ENCODE measurements around the gene COPS9.
A peak's percentile ranks its signal among the peaks of the same experiment; 100 is the strongest.

Gene COPS9

GRCh38 chr2:240147911-240148587 lies 11.9 kb upstream of the COPS9 start:
- no peak for DNase-seq (ENCODE audit: low read depth in 2 of 2)

GRCh38 chr2:240147382-240147781 lies 11.3 kb upstream of the COPS9 start:
- no peak for DNase-seq (ENCODE audit: low read depth in 2 of 2)

- DNase-seq (ENCODE audit: low read depth in 2 of 2), result no peak
Measured at GRCh38 chr2:240146627-240147278, 10.6 kb upstream of the COPS9 start.

- no peak for DNase-seq (ENCODE audit: low read depth in 2 of 2)
Measured at GRCh38 chr2:240146141-240146561, 10.0 kb upstream of the COPS9 start.

GRCh38 chr2:240145461-240145860 lies 9.4 kb upstream of the COPS9 start:
- no peak for DNase-seq (ENCODE audit: low read depth in 2 of 2)

- no peak for DNase-seq (ENCODE audit: low read depth in 2 of 2)
Measured at GRCh38 chr2:240144649-240145261, 8.7 kb upstream of the COPS9 start.

- peak; percentile 75 to 78 for DNase-seq (ENCODE audit: low read depth in 2 of 2)
Measured at GRCh38 chr2:240143801-240144648, 7.9 kb upstream of the COPS9 start.

- no peak for DNase-seq (ENCODE audit: low read depth in 2 of 2)
Measured at GRCh38 chr2:240143276-240143675, 7.2 kb upstream of the COPS9 start.

GRCh38 chr2:240142859-240143258 lies 6.8 kb upstream of the COPS9 start:
- no peak for DNase-seq (ENCODE audit: low read depth in 2 of 2)

- no peak for DNase-seq (ENCODE audit: low read depth in 2 of 2)
Measured at GRCh38 chr2:240142256-240142775, 6.2 kb upstream of the COPS9 start.

- DNase-seq (ENCODE audit: low read depth in 2 of 2), result no peak
Measured at GRCh38 chr2:240141736-240142135, 5.6 kb upstream of the COPS9 start.

GRCh38 chr2:240140920-240141319 lies 4.8 kb upstream of the COPS9 start:
- no peak for DNase-seq (ENCODE audit: low read depth in 2 of 2)

- no peak for DNase-seq (ENCODE audit: low read depth in 2 of 2)
Measured at GRCh38 chr2:240140511-240140910, 4.4 kb upstream of the COPS9 start, which contains the start of gene OTOS. Gene OTOS, minus strand, starts transcription at chr2:240140658. Its CDS starts 332 bp downstream, at chr2:240140326.

GRCh38 chr2:240139666-240140393 lies 3.7 kb upstream of the COPS9 start:
- DNase-seq (ENCODE audit: low read depth in 2 of 2), result no peak

GRCh38 chr2:240139011-240139441 lies 2.9 kb upstream of the COPS9 start:
- no peak for DNase-seq (ENCODE audit: low read depth in 2 of 2)

- DNase-seq (ENCODE audit: low read depth in 2 of 2), result no peak
Measured at GRCh38 chr2:240138254-240138984, 2.3 kb upstream of the COPS9 start.

GRCh38 chr2:240137596-240138253 lies 1.6 kb upstream of the COPS9 start:
- DNase-seq (ENCODE audit: low read depth in 2 of 2), result no peak

GRCh38 chr2:240136671-240137292 lies 677 bp upstream of the COPS9 start:
- peak; percentile 9 to 15 for DNase-seq (ENCODE audit: low read depth in 2 of 2)

GRCh38 chr2:240135706-240136012 lies 446 bp downstream of the COPS9 start:
- no peak for DNase-seq (ENCODE audit: low read depth in 2 of 2)

All from activated CD4-positive, alpha-beta T cell treated with anti-CD3 and anti-CD28 coated beads for 24 hours (primary cell).